ENCODE data around the gene SLC7A9. TPM values are rescaled to one million over a fixed set of nuclear protein-coding genes. Genes with fewer than 3 reads are reported as not detected.
"Not testable (repeated sequence)": the region's sequence is repeated elsewhere in the genome, so short reads cannot be mapped to it uniquely, and the experiment has no call there.

SLC7A9 gene
- polyA plus RNA-seq, 1 donor: 60.9 TPM

- WGBS (ENCODE audit: insufficient coverage, low lambda C conversion rate): no CpG with 5 or more reads among the region's 7 CpGs
- H3K27me3 ChIP-seq (ENCODE audit: control insufficient read depth, insufficient read depth, low read length); H3K4me1 ChIP-seq (ENCODE audit: control insufficient read depth, insufficient read depth, low read length); H3K27ac ChIP-seq (ENCODE audit: low read length); H3K9me3 ChIP-seq (ENCODE audit: control insufficient read depth, low read depth, low read length); H3K4me3 ChIP-seq (ENCODE audit: low read length); DNase-seq: not testable (repeated sequence)
- H3K36me3 ChIP-seq (ENCODE audit: control insufficient read depth, insufficient read depth, low read length): peaks cover 32% of the 10 kb centered on the region
Measured at GRCh38 chr19:32856818-32857217, 12.7 kb downstream of the SLC7A9 start.

GRCh38 chr19:32852216-32852615, 17.4 kb downstream of the SLC7A9 start:
- Histone ChIP-seq H3K27ac (ENCODE audit: low read length) (no peak overlapping the region), H3K4me1 (ENCODE audit: control insufficient read depth, insufficient read depth, low read length) (no peaks in the 10 kb centered on the region), H3K4me3 (ENCODE audit: low read length) (no peak overlapping the region), H3K36me3 (ENCODE audit: control insufficient read depth, insufficient read depth, low read length) (peaks cover 7% of the 10 kb centered on the region), H3K27me3 (ENCODE audit: control insufficient read depth, insufficient read depth, low read length) (no peaks in the 10 kb centered on the region), H3K9me3 (ENCODE audit: control insufficient read depth, low read depth, low read length) (no peaks in the 10 kb centered on the region)
- WGBS (ENCODE audit: insufficient coverage, low lambda C conversion rate): 100% methylated on average over 2 of the region's 6 CpGs
- DNase-seq: no peak

- no CpG with 5 or more reads among the region's 2 CpGs for WGBS (ENCODE audit: insufficient coverage, low lambda C conversion rate)
- not testable (repeated sequence) for DNase-seq
Measured at GRCh38 chr19:32848035-32848434, 21.5 kb downstream of the SLC7A9 start.

GRCh38 chr19:32843716-32844245, 25.8 kb downstream of the SLC7A9 start:
- Histone ChIP-seq H3K4me1 (ENCODE audit: control insufficient read depth, insufficient read depth, low read length) (no peaks in the 10 kb centered on the region), H3K4me3 (ENCODE audit: low read length) (no peak overlapping the region), H3K27ac (ENCODE audit: low read length) (no peak overlapping the region), H3K27me3 (ENCODE audit: control insufficient read depth, insufficient read depth, low read length) (no peaks in the 10 kb centered on the region), H3K9me3 (ENCODE audit: control insufficient read depth, low read depth, low read length) (no peaks in the 10 kb centered on the region), H3K36me3 (ENCODE audit: control insufficient read depth, insufficient read depth, low read length) (peaks cover 29% of the 10 kb centered on the region)
- WGBS (ENCODE audit: insufficient coverage, low lambda C conversion rate): 100% methylated on average over 1 of the region's 19 CpGs
- DNase-seq: no peak

More at GRCh38 chr19:32848035-32848434, 21.5 kb downstream of the SLC7A9 start:
- H3K4me3 ChIP-seq (ENCODE audit: low read length); H3K9me3 ChIP-seq (ENCODE audit: control insufficient read depth, low read depth, low read length); H3K27me3 ChIP-seq (ENCODE audit: control insufficient read depth, insufficient read depth, low read length); H3K4me1 ChIP-seq (ENCODE audit: control insufficient read depth, insufficient read depth, low read length); H3K27ac ChIP-seq (ENCODE audit: low read length); H3K36me3 ChIP-seq (ENCODE audit: control insufficient read depth, insufficient read depth, low read length): not testable (repeated sequence)

- peaks cover 29% of the 10 kb centered on the region for H3K36me3 ChIP-seq (ENCODE audit: control insufficient read depth, insufficient read depth, low read length)
- no peak for DNase-seq
- H3K4me3 ChIP-seq (ENCODE audit: low read length): no peak overlapping the region
- H3K27me3 ChIP-seq (ENCODE audit: control insufficient read depth, insufficient read depth, low read length): no peaks in the 10 kb centered on the region
- H3K9me3 ChIP-seq (ENCODE audit: control insufficient read depth, low read depth, low read length): no peaks in the 10 kb centered on the region
- H3K27ac ChIP-seq (ENCODE audit: low read length): no peak overlapping the region
- no peaks in the 10 kb centered on the region for H3K4me1 ChIP-seq (ENCODE audit: control insufficient read depth, insufficient read depth, low read length)
- WGBS (ENCODE audit: insufficient coverage, low lambda C conversion rate): 83% methylated on average over 2 of the region's 8 CpGs
Measured at GRCh38 chr19:32842061-32842460, 27.5 kb downstream of the SLC7A9 start.

GRCh38 chr19:32837531-32837930, 32.0 kb downstream of the SLC7A9 start:
- Histone ChIP-seq H3K4me3 (ENCODE audit: low read length) (no peak overlapping the region), H3K9me3 (ENCODE audit: control insufficient read depth, low read depth, low read length) (no peaks in the 10 kb centered on the region), H3K4me1 (ENCODE audit: control insufficient read depth, insufficient read depth, low read length) (no peaks in the 10 kb centered on the region), H3K27ac (ENCODE audit: low read length) (no peak overlapping the region), H3K27me3 (ENCODE audit: control insufficient read depth, insufficient read depth, low read length) (no peaks in the 10 kb centered on the region), H3K36me3 (ENCODE audit: control insufficient read depth, insufficient read depth, low read length) (peaks cover 27% of the 10 kb centered on the region)
- DNase-seq: no peak
- WGBS (ENCODE audit: insufficient coverage, low lambda C conversion rate): 83% methylated on average over 3 of the region's 7 CpGs

- H3K36me3 ChIP-seq (ENCODE audit: control insufficient read depth, insufficient read depth, low read length): peaks cover 20% of the 10 kb centered on the region
- H3K9me3 ChIP-seq (ENCODE audit: control insufficient read depth, low read depth, low read length); H3K27me3 ChIP-seq (ENCODE audit: control insufficient read depth, insufficient read depth, low read length); H3K4me1 ChIP-seq (ENCODE audit: control insufficient read depth, insufficient read depth, low read length); H3K4me3 ChIP-seq (ENCODE audit: low read length); H3K27ac ChIP-seq (ENCODE audit: low read length); DNase-seq: not testable (repeated sequence)
- WGBS (ENCODE audit: insufficient coverage, low lambda C conversion rate): no CpG with 5 or more reads among the region's 7 CpGs
Measured at GRCh38 chr19:32833388-32833787, 36.2 kb downstream of the SLC7A9 start.

- 100% methylated on average over 1 of the region's 7 CpGs for WGBS (ENCODE audit: insufficient coverage, low lambda C conversion rate)
- not testable (repeated sequence) for H3K9me3 ChIP-seq (ENCODE audit: control insufficient read depth, low read depth, low read length)
Measured at GRCh38 chr19:32832825-32833224, 36.7 kb downstream of the SLC7A9 start.

GRCh38 chr19:32832094-32832493, 37.5 kb downstream of the SLC7A9 start:
- H3K9me3 ChIP-seq (ENCODE audit: control insufficient read depth, low read depth, low read length); H3K27ac ChIP-seq (ENCODE audit: low read length); DNase-seq; H3K4me3 ChIP-seq (ENCODE audit: low read length); H3K27me3 ChIP-seq (ENCODE audit: control insufficient read depth, insufficient read depth, low read length); H3K4me1 ChIP-seq (ENCODE audit: control insufficient read depth, insufficient read depth, low read length): not testable (repeated sequence)
- peaks cover 24% of the 10 kb centered on the region for H3K36me3 ChIP-seq (ENCODE audit: control insufficient read depth, insufficient read depth, low read length)
- no CpG with 5 or more reads among the region's 12 CpGs for WGBS (ENCODE audit: insufficient coverage, low lambda C conversion rate)

More at GRCh38 chr19:32832825-32833224, 36.7 kb downstream of the SLC7A9 start:
- H3K27ac ChIP-seq (ENCODE audit: low read length); H3K4me3 ChIP-seq (ENCODE audit: low read length); H3K4me1 ChIP-seq (ENCODE audit: control insufficient read depth, insufficient read depth, low read length); DNase-seq; H3K27me3 ChIP-seq (ENCODE audit: control insufficient read depth, insufficient read depth, low read length): not testable (repeated sequence)
- H3K36me3 ChIP-seq (ENCODE audit: control insufficient read depth, insufficient read depth, low read length): peaks cover 24% of the 10 kb centered on the region

GRCh38 chr19:32831611-32832010, 38.0 kb downstream of the SLC7A9 start:
- H3K27me3 ChIP-seq (ENCODE audit: control insufficient read depth, insufficient read depth, low read length): no peaks in the 10 kb centered on the region
- DNase-seq: no peak
- WGBS (ENCODE audit: insufficient coverage, low lambda C conversion rate): 100% methylated on average over 1 of the region's 5 CpGs
- peaks cover 24% of the 10 kb centered on the region for H3K36me3 ChIP-seq (ENCODE audit: control insufficient read depth, insufficient read depth, low read length)
- H3K4me3 ChIP-seq (ENCODE audit: low read length): no peak overlapping the region
- no peak overlapping the region for H3K27ac ChIP-seq (ENCODE audit: low read length)
- H3K9me3 ChIP-seq (ENCODE audit: control insufficient read depth, low read depth, low read length): peaks cover 2% of the 10 kb centered on the region
- no peaks in the 10 kb centered on the region for H3K4me1 ChIP-seq (ENCODE audit: control insufficient read depth, insufficient read depth, low read length)

GRCh38 chr19:32830231-32831014, 39.1 kb downstream of the SLC7A9 start:
- DNase-seq: no peak
- Histone ChIP-seq H3K4me3 (ENCODE audit: low read length) (no peak overlapping the region), H3K9me3 (ENCODE audit: control insufficient read depth, low read depth, low read length) (peaks cover 2% of the 10 kb centered on the region), H3K4me1 (ENCODE audit: control insufficient read depth, insufficient read depth, low read length) (no peaks in the 10 kb centered on the region), H3K27me3 (ENCODE audit: control insufficient read depth, insufficient read depth, low read length) (no peaks in the 10 kb centered on the region), H3K36me3 (ENCODE audit: control insufficient read depth, insufficient read depth, low read length) (peaks cover 24% of the 10 kb centered on the region), H3K27ac (ENCODE audit: low read length) (no peak overlapping the region)
- WGBS (ENCODE audit: insufficient coverage, low lambda C conversion rate): 90% methylated on average over 3 of the region's 8 CpGs
